GM18511 (cell line): ENCODE data around the gene POU2F3.

Source experiments
- ATAC-seq: cut with Tn5 transposase; IDR thresholded peaks from one replicate; pipeline ENCODE4 v1.9.1; 2021; ENCODE audit warnings: mild to moderate bottlenecking, moderate library complexity; ENCODE audit not compliant: unreplicated experiment

The POU2F3 gene

DNA sequence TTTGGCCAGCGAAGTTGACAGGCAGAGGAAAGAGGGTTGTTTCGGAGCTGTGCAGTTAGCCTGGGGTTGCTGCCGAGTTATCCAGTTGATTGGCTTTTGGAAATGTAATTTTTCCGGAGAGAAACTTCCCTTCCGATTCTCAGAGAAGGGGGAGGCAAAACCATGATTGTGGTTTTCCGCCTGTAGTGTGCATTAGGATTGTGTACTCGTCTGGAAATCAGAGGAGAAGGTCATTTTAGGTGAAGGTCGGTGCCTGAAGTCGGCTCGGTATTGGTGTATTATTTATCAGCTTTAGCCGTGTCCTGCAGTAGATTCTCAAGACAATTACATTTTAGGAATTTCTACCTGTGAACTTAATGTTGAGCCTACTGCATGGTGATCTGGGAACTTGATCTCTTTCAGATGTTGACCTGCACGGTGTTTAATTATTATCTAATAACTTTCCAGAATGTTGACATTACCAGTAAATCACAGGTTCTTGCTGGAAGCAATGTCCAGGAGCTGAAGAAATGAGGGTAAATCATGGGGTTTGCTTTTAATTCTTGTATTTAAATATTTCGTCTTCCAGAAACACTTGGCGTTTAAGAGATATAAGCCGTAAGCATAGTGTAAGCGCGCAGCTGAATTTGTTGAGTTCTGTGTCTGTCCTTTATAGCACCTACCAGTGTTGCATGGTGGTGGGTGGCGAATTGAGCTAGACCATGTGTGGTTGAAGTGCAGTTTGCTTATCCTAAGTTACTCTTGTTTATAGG lies 97.6 kb downstream of the POU2F3 start:
- no peak for ATAC-seq

DNA sequence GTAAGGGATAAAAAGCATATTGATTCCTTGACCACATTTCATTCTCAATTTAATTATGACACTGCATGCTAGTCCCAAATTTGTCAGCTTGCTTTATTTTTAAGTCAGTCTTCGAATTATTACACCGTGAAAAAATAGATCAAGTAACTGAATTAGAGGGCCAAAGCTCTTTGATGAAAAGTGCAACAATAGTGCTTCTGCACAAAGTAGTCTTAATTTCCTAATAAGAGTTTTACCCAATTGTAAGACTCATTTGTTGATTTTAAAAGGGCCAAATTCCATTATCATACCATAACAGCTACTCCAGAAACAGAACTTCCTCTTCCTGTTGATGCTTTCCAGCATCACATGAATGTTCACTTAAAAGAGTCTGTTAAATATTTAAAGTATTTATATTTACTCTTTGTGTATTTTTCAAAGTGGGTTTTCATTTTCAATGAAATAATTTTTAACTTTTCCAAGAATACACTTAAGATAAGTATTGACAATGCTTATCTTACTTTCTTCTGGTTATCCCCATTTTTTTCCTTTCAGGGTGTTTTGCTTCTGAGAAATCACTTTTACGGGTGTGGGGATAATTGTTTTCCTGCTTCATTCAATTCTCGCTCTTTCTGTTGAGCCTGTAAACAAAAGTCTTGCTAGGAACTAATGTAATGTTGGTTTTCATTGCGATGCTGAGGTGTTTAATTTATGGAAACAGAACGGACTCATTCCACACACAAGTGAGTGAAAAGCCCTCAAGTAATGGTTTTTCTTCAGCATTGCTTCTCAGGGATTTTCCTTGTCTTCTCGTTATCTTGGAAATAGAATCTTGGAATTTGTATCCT lies 98.4 kb downstream of the POU2F3 start:
- ATAC-seq: no peak

DNA sequence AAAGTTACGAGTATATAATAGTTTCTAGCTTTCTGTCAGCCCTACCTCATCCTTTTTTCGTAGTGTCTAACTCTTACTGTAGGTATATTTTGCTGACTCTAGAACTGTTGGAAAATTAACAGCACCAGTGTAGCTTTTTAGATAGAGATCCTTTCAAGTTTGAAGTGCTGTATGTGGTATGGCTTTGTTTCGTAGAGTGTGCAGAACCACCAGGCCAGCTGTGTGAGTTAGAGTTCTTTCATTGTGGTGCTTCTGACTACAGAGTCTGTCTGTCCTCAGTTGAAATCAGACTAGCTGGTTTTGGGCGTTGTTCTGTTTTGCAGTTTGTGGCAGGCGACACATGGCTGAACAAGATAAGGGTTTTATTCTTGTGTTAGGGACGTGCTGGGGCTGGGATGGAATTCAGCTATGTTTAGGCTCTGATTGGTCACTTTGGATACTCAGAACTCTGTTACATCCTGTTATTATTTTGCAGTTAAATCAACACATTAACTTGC lies 99.5 kb downstream of the POU2F3 start:
- ATAC-seq: no peak

DNA sequence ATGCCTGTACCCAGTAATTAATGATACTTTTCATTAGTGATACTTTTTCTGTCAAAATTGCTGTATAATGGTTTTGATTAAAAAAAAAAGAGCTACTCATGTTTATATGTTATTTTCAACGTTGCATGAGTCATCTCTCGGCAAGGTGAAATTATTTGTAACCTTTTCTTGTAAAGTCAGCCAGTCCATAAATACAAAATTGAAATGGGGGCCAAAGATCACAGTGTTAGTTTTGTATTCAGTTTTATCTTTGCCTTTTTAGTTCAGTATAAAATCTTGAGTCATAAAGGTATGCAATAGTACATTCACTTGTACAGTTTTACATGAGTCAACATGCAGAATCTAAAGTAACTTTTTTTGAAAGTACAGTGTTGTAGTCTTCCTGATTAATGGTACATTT lies 100.6 kb downstream of the POU2F3 start:
- no peak for ATAC-seq

DNA sequence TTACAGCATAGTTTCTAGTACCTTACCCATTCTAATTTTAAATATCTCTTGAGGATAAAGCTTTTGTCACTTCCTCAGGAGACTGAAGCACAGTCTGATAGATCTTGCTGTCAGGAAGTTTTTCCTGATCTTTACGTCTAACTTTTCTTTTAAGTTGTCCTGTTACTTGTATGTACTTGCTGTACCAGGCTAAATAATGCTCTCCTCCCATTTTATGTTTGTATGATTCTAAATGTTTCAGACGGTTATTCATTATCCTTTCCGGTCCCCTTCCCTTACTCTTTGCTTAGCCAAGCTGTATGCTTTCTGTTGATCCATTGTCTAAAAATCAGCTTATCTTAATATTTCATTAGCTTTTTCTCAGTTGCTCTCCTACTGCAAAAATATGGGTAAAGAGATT lies 102.3 kb downstream of the POU2F3 start:
- ATAC-seq: no peak

DNA sequence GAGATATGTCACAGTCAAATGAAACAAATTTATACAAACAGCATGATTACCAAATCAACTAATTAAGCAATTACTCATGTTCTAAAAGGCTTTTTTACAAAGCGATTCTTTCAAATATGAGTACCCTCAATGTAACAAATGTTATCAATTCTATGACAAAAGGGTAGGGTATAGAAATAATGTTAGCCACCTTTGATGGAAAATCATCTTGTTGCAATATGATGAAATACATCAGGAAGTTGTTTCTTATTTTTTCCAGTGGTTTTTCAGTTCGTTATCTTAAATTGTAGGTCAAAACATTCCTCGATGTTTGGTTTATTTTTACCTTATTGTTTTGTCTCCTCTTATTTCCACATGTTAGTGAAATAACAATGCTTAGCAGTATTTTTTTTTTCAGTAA lies 102.7 kb downstream of the POU2F3 start:
- ATAC-seq: no peak

DNA sequence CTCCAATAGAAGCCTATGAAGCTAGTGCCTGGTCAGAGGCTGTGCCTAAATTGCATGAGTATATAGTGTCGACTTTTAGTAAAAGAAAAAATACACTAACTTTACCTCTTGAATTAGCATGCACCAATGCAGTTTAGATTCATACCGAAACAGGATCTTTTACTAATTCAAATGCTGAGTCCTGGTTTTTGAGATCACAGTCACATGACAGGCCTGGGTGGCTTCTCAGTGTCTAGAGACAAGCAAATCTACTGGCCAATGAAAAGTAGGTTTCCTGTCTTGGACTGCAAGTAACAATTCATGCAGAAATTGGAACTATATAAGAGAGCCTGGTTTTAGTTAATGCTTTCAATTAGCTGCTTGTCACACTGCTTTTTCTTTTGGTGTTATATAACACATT lies 103.5 kb downstream of the POU2F3 start:
- peak; percentile 69 for ATAC-seq

DNA sequence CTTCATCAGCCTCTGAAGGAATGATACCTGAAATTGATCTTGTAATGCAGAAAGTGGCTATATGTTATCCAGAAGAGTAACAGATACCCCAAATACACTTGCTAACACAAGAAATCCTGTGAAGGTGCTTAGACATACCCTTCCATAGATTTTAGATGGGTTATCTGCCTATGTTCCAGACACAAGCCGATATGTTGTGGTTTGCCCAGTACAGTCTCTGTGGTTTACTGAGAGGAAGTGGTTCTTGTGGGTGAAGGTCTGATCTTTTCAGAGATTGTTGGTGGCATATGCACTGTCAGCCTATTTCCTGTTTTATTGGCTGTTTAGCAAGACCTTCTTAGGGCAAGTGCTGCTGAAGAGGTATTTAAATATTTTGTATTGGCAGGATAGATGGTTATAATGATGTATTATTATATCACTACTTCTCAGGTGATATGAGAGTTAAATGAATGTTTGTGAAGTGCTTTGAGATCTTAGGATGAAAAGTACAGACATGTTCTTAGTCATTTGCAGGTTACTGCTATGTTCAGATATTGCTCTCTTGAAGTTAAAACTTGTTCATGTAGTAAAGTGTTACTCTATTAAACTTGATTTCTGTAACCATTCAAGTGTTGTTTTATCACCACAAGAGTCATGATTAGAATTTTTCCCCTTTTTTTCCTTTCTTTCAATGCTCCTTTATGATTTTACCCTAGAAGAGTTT lies 104.5 kb downstream of the POU2F3 start:
- peak; percentile 82 for ATAC-seq

DNA sequence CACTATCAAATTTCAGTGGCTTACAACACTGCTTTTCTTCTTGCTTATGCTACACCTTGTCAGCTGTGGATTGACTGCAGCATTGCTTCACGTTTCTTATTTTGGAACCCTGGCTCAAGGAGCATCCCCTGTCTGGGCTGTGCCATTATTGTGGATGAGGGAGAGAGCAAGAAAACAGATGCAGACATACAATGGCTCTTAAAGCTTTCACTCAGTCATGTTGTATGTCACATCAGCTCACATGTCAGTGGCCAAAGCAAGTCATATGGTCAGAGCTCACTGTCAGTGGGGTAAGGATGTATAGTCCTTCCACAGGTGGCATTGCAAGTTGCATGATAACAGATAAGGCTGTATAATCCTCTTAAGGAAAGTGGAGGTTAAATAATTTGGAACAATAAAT lies 106.3 kb downstream of the POU2F3 start:
- no peak for ATAC-seq

DNA sequence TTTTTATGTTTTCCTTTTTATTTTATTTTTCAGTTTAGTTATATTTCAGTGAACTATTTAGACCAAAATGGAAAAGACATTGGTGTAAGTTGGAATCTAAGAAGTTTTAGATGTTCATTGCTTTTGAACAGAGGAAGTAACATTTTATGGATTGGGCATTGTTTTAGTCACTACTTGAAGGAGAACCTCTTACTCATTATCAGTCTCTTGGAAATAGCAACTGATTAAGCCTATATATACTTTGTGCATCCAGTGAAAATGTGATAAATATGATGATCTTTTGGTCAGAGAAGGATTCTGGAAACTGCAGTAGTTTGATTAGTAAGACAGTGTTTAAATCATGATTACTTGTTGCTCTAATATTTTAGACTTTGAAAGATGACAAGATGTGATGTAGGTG lies 110.7 kb downstream of the POU2F3 start:
- no peak for ATAC-seq

DNA sequence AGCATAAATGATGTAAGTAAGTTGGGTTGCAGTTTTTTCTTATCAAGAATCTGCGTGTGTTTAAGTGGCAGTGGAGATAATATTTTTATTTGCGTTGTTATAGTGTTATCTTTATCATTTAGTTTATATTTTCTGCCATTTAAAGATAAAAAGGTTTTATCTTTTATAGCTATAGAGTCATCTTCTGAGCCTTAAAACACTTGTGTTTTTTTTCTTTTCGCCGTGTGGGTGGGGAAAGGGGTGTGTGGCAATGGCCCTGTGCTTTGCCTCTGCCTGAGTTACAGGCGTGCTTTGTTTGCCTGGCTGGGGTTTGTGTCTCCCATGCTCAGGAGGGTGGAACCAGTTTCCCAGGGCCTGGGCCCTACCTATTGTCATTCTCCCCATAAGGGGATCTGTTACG lies 112.5 kb downstream of the POU2F3 start:
- ATAC-seq: no peak

DNA sequence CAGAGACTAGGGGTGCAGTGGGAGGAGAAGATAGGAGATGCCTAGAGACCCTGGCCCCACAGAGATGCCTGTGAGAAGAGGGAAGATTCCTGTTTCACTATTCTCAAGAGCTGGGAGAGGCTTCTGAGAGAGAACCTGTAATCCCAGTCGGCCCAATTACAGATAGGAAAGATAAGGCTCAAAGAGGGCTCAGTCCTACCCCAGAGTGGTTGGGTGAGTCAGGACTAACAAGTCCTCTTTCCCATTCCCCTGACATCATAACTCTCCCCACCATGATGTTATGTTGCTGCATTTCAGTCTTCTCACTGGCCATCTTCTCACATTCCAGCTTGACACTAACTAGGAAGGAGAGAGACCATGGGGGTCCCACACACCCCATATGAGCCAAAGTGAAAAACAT lies 114.1 kb downstream of the POU2F3 start:
- no peak for ATAC-seq

DNA sequence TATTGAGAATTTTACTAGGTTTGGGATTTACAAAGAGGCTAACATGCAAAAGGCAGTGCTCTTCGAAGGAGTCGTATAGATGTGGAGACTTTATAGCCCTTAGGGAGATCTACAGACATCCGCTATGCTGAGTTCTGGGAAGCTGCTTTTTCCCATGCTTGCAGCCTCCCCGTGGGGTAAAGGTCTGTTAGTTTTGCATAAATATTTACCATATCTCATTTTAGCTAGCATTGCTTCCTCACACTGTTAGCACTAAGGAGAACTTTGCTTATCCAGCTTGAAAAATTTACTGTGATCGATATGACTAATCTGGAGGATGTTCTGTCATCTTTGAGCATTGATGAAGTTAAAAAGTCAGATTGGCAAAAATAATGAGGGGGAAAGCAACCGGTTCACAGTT lies 114.8 kb downstream of the POU2F3 start:
- ATAC-seq: no peak

DNA sequence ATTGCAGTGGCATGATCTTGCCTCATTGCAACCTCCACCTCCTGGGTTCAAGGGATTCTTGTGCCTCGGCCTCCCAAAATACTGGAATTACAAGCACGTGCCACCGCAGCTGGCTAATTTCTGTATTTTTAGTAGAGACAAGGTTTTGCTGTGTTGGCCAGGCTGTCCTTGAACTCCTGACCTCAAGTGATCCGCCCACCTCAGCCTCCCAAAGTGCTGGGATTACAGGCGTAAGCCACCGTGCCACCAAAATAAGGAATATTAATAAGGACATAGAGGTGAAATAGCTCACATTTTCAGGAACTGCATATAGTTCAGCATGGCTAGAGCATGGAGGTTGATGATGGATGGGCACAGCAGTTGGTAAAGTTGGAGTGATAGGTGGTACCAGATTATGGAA lies 117.7 kb downstream of the POU2F3 start:
- ATAC-seq: no peak

DNA sequence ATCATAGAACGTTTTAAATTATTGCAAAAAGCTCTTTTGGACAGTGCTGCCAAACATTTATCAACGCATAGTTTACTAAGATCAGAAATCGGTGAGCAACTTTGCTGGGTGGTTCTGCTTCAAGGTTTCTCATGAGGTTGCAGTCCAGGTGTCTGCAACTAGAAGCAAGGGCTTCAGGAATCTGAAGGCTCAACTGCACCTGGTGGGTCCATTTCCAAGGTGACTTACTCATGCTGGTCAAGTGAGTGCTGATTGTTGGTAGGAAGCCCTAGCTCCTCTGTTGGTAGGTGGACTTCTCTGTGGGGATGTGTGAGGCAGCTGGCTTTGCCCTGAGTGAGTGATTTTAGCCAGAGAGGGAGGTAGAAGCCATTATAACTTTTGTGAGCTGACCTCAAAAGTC lies 118.8 kb downstream of the POU2F3 start:
- ATAC-seq: no peak

DNA sequence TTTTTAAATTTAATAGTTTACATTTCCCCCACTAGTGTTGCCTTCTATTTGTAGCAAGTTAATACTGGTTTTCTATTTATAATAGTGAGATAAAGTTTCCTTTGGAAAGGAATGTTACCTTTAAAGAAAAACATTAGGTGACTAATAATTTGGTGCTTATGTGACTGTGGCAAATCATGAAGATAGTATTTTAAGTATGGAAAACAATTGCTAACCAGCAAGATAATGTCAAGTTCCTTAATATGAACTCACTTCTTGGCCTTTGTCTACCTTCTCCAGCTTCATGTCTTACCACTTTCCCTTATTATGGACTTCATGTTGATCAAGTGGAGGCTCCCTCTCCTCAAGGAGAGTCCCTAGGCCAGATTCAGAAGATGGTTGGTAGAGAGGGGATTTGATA lies 123.5 kb downstream of the POU2F3 start:
- ATAC-seq: no peak

DNA sequence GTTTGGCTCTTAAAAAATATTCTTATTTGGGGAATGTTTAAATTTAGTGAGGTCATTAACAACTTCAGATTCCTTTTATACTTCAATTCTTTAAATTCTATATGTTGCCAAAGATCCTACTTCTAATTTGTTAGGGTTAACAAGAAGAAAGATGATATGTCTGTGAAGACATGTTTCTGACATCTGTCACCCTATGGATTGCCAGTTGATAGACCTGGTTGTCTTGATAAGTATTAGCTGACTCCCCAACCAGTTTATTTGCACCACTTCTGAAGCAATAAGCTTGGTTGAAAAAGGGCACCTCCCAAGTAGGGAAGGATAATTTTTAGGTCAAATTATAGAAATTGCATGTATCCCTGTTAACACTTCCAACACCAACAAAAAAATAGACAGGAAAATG lies 125.6 kb downstream of the POU2F3 start:
- ATAC-seq: no peak
